CD4-positive, alpha-beta T cell treated with Interleukin-12 subunit alpha and Interleukin-12 subunit beta, for 1 hour (primary cell): Measurements from ENCODE around the gene PDE6A.
"Not testable (repeated sequence)": the region's sequence is repeated elsewhere in the genome, so short reads cannot be mapped to it uniquely, and the experiment has no call there.

Experiments used
- DNase-seq: peaks from one replicate; pipeline ENCODE4 v3.0.0-alpha.2; 2020

The PDE6A gene

GRCh38 chr5:149951138-149951749 is 6.7 kb upstream of the PDE6A start:
- no peak for DNase-seq

DNA sequence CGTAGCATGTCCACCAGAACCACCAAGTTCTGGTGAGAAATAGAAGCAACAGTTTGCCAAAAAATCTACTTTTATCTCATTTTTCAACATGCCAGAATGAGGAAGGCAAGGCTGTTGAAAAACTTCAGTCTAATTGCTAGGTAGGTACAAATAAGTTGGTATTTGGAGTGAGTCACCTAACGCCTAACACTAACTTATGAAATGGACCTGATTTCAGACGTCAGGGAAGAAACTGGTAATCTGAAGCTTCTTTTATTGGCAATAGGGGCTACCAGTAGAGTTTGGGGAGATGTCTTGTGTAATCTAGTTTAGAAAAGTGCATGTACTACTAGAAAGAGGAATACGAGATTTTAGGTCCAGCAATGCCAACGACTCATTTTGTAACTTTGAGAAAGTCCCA is 4.4 kb upstream of the PDE6A start:
- no peak for DNase-seq

DNA sequence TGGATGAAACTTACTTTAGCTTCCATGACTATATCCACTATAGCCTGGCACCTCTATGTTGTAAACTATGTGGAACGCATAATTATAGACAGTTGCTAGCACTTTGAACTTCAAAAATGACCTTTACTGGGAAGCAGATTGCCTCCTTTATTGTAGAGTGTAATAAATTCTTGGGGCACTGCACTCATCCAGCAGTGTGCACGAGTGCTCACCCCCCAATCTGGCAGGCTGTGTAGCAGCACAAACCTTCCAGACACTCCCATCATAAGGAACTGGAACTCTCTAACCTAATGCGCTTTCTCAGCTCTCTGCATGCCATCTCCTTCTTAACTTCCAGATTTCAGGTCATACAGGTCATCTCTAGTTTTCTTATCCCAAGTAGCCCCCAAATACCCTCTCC is 1.5 kb upstream of the PDE6A start:
- DNase-seq, result no peak

GRCh38 chr5:149943177-149943949 is 1.2 kb downstream of the PDE6A start:
- not testable (repeated sequence) for DNase-seq

DNA sequence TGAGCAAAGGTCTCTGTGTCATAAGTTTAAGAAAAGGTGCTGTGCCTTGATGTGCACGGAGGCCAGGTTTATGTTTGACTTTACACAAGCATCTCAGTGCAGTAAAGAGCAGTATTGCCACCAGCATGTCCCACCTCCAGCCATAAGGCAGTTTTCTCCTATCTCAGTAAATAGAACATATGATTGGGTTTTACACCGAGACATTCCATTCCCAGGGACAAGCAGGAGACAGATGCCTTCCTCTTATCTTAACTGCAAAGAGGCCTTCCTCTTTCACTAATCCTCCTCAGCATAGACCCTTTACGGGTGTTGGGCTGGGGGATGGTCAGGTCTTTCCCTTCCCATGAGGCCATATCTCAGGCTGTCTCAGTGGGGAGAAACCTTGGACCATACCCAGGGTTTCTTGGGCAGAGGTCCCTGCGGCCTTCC is 1.8 kb downstream of the PDE6A start:
- not testable (repeated sequence) for DNase-seq

DNA sequence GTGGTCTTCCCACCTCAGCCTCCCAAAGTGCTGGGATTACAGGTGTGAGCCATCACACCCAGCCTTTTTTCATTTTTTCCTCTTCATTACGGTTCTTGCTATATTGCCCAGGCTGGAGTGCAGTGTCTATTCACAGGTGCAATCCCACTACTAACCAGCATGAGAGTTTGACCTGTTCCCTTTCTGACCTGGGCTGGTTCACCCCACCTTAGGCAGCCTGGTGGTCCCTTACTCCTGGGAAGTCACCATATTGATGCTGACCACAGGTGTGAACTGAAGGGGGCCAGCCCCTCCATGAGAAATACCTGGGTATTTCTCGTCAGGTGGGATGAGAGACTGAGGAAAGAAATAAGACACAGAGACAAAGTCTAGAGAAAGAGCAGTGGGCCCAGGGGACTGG is 2.4 kb downstream of the PDE6A start:
- no peak for DNase-seq

DNA sequence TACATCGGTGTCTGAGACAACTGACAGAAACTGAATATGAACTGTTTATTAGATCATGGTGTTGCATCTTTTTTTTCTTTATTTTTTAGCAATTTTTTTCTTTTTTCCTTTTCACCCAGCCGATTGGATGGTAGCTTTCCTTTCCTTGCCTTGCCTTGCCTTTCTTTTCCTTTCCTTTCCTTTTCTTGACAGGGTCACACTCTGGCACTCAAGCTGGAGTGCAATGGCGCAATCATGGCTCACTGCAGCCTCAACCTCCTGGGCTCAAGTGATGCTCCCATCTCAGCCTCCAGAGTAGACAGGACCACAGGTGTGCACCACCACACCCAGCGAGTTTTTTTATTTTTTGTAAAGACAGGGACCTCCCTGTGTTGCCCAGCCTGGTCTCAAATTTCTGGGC is 2.8 kb downstream of the PDE6A start:
- DNase-seq, result no peak

DNA sequence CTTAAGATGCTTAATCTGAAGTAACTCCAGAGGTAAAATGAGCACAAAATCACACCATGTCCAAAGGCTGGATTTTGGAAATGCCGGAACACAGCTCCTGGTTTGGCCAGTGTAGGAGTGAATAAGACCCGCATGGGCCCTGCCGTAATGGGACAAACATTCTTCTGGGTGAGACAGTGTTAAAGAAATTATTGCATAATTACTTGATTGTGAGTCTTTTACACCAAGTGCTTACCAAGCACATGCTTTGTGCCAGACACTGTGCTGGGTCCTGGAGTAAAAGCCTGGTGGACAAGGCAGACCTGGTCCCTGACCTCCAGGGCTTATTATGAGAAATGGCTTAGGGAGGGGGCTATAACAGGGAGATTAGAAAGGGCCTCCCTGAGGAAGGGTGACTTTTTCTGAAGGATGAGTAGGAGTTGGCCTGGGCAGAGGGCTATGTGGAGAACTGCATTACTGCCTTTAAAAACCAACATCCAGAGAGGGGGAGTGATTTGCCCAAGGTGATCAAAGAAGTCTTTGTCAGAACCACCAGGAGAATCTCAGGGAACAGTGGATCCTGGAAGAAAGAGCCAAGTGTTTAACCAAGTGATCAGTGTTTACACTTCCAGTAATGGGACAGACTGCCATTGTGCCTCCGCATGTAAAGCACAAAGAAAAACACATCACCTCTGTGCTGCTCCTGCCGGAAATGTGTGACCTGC is 3.5 kb downstream of the PDE6A start:
- no peak for DNase-seq

- DNase-seq, result no peak
Observed at GRCh38 chr5:149940077-149940574, 4.5 kb downstream of the PDE6A start.

DNA sequence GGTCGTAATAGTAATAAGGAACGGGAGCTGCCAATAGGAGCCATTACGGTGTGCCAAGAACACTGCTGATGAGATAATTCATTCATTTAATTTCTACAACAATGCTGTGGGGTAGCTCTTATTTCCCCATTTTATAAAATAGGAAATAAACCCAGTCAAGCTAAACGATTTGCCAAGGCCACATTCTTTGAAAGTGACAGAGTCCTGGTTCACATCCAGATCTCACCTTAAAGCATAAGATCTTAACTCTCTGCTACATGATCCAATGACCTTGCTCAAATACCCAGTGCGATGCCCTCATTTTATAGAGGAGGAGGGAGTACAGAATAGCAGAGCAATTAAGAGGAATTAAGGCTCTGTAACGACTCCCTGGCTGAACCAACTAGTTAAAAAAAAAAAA is 5.0 kb downstream of the PDE6A start:
- no peak for DNase-seq

DNA sequence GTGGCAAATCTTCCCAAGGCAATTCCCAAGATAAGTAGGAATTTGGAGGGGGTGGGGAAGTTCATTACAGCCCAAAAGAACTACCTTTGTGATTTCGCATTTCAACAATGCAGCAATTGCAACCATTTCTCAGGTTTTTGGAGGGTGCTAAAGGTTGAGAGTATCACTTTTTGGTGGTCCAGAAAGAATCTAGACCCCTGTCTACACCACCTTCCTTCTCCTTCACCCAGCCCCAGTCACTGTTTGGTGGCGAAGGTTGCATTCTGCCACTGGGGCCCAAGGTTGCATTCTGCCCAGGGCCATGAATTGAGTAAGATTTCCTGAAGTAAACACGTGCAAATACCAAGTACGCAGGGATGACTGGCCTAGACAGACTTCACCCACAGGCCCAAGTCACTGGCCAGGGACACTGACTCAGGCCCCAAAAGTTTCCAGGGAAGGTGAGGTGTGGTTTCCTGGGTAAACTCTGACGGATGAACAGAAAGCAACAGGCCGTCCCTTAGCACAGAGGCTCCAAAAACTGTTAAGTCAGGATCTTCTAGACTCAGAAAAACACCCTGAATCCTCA is 5.7 kb downstream of the PDE6A start:
- DNase-seq, result no peak

DNA sequence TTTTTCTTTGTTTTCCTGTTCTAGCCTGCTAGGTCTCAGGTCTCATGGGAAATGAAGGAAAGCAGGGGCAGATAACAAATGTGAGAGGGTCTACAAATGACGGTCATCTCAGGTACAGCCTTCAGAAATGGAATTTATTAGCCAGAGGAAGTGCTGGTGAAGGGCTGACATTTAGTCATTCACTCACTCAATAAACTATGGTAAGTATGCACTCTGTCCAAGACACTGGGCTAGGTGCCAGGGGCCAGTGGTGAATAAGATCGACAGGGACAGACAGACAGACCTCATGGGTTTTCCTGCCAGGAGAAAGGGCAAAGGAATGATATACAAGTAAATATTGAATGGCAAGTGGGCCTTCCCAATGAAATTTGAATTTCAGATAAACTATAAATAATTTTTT is 6.3 kb downstream of the PDE6A start:
- no peak for DNase-seq

DNA sequence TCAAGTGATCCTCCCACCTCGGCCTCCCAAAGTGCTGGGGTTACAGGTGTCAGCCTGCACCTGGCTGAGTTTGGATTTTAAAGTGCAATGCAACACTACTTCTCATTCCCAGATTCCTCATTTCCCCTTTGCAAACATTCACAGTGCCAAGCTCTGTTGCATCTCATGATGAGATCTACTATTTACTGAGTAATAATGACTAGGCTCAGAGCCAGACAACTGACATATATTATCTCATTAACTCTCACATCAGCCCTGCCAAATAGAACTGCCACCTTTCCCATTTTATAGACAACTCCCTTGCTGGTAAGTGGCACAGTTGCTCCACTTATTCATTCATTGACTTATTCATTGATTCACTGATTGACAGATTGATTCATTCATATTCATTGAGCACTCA is 7.0 kb downstream of the PDE6A start:
- no peak for DNase-seq

- DNase-seq, result no peak
Observed at GRCh38 chr5:149936700-149937091, 7.9 kb downstream of the PDE6A start.

DNA sequence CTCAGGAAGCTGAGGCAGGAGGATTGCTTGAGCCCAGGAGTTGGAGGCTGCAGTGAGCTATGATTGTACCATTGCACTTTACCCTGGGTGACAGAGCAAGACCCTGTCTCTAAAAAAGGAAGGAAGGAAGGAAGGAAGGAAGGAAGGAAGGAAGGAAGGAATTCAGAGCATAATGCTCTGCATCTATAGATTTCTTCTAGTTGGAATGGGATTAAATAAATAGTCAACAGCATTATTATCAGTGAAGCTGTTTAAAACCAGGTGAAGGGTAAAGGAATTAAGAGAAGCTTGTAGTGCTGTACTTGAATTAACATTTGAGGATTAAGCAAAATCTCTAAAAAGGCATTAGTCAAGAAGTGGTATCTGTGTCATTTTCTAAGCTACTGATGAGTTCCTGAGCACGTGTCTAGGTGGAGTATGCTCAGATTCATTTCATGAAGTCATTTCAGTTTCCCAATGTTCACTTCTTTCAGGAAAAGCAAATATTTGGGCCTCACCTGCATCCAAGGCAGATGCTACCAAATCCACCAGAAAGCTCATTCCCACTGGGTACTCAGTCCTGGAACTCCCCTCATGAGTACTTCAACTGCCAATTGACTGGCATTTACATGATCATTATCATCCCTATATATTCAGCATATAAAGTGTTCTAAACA is 8.4 kb downstream of the PDE6A start:
- DNase-seq, result no peak

DNA sequence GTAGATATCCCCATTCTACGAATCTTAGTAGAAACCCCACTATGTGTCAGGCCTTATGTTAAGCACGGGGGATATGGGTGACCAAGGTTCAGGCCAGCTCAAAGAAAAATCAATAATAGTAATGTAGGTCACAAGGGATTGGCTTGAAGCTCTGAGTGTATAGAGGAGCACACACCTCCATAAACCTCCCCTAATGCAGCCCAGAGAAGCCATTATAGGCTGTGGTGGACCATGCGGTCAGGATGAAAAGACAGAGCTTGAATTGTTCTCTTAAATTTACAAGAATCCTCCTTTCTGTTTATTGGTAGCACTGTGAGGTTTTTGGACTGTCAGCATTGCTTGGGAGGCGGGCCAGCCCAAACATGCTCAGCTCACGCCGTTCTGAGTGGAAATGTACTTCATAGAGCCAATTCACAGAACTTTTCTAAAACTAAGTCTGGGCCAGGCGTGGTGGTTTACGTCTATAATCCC is 9.1 kb downstream of the PDE6A start:
- no peak for DNase-seq

GRCh38 chr5:149932445-149933350 is 11.9 kb downstream of the PDE6A start:
- DNase-seq, result no peak

DNA sequence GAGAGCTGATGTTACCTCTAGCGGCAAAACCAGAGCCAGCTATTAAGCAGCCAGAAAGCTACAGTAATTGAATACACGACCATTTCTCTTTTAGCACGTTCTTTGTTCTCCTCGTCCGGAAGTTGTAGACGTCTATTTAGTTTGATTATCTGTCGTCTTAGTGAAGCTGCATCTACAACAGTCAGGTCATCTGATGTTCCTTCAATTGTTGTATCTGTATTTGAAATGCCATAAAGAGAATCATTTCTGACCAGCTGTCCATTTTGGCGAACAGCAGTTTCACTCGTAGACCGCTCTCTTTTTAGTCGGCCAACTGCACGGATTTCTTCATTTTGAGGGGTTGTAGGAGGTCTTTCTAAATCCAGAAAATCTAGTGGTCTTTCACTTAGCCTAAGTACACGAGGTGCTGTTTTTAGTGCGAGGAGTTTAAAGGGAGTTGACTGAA is 12.6 kb downstream of the PDE6A start:
- DNase-seq, result no peak

- DNase-seq, result no peak
Observed at GRCh38 chr5:149930749-149931574, 13.6 kb downstream of the PDE6A start.

- no peak for DNase-seq
Observed at GRCh38 chr5:149930043-149930748, 14.4 kb downstream of the PDE6A start.
